ENCODE measurements around the gene OR1F1. TPM values are rescaled to one million over a fixed set of nuclear protein-coding genes. Genes with fewer than 3 reads are reported as not detected.
A peak's percentile ranks its signal among the peaks of the same experiment; 100 is the strongest.

The OR1F1 gene
- total RNA-seq, 1 donor: not detected

- Histone ChIP-seq H3K9me3 (ENCODE audit: low read depth, low read length) (peaks cover 10% of the 10 kb centered on the region), H3K4me1 (ENCODE audit: insufficient read depth, low read length) (peaks cover 15% of the 10 kb centered on the region), H3K4me3 (ENCODE audit: low read length) (peak overlapping the region; percentile 66), H3K27me3 (ENCODE audit: insufficient read depth, low read length) (no peaks in the 10 kb centered on the region)
These were observed 46.5 kb downstream of the OR1F1 start for GRCh38 chr16:3234543-3234856.

- Histone ChIP-seq H3K4me1 (ENCODE audit: insufficient read depth, low read length) (peaks cover 15% of the 10 kb centered on the region), H3K4me3 (ENCODE audit: low read length) (peak within 1 kb of the TSS; percentile 66), H3K27me3 (ENCODE audit: insufficient read depth, low read length) (no peaks in the 10 kb centered on the region), H3K9me3 (ENCODE audit: low read depth, low read length) (peaks cover 10% of the 10 kb centered on the region)
These were observed 47.0 kb downstream of the OR1F1 start, which contains the start of gene ZNF200 for GRCh38 chr16:3234857-3235561. ZNF200 (minus strand) TSS chr16:3235158; CDS start chr16:3233755, 1,403 bp downstream.

DNA sequence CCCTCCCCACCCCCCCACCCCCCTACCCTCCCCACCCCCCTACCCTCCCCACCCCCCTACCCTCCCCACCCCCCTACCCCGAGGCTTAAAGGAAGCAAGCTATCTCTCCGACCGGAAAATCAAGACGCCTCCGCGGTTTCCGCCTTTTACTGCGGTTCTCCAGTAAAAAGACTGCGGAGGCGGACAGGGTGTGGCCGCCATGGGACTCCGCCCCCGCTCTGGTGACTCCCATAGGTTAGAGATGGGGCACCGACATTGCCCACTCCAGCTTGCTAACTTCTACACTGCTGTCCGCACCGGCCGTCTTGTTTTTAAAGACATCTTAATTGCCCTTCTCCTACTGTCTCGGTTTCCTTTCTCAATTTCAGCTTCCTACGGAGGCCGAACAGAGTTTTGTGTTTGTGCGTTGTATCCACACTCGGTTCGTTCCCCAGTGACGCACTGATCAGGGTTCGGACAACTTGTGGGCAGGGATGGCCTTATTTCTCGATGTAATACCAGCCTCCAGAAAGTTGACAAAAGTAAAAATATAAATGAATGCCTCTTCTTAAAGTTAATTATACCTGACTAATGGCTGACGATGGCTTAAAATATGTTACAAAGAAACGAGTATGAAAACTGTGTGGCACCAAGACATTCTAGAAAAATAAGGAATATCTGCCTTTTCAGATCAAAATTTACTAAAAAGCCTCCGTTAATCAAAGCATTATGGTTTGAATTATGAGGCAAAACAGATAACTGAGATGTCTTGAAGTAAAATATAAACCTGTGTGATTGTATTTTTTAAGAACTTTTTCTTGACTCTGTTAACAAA is 48.1 kb downstream of the OR1F1 start:
- Histone ChIP-seq H3K4me1 (ENCODE audit: insufficient read depth, low read length) (peaks cover 15% of the 10 kb centered on the region), H3K9me3 (ENCODE audit: low read depth, low read length) (peaks cover 2% of the 10 kb centered on the region), H3K4me3 (ENCODE audit: low read length) (no peak overlapping the region), H3K27me3 (ENCODE audit: insufficient read depth, low read length) (no peaks in the 10 kb centered on the region)

- H3K9me3 ChIP-seq (ENCODE audit: low read depth, low read length): no peaks in the 10 kb centered on the region
- no peaks in the 10 kb centered on the region for H3K27me3 ChIP-seq (ENCODE audit: insufficient read depth, low read length)
These were observed 53.8 kb downstream of the OR1F1 start for GRCh38 chr16:3241761-3242160.

GRCh38 chr16:3242709-3243108 is 54.7 kb downstream of the OR1F1 start:
- Histone ChIP-seq H3K4me1 (ENCODE audit: insufficient read depth, low read length) (peaks cover 19% of the 10 kb centered on the region), H3K9me3 (ENCODE audit: low read depth, low read length) (no peaks in the 10 kb centered on the region), H3K4me3 (ENCODE audit: low read length) (no peak overlapping the region), H3K27me3 (ENCODE audit: insufficient read depth, low read length) (no peaks in the 10 kb centered on the region)

More at GRCh38 chr16:3241761-3242160, 53.8 kb downstream of the OR1F1 start:
- H3K4me3 ChIP-seq (ENCODE audit: low read length): no peak overlapping the region
- peaks cover 19% of the 10 kb centered on the region for H3K4me1 ChIP-seq (ENCODE audit: insufficient read depth, low read length)

DNA sequence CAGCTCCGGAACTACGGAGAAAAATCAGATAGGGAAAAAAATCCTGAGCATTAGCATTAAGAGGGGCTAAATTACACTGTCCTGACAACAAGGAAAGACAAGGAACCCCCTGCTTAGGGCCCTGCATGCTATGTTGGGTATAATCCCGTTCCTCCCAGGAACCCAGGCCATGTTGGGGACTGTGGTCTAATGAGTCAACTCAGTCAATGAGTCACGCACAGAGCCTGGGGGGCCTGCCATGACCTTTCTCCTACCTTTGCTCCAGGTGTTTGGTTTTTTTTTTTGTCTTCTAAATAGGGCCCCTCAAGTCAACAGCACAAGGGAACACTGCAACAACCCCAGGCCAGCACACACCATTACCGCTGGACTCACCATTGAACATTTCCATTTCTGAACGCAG is 55.9 kb downstream of the OR1F1 start:
- Histone ChIP-seq H3K4me3 (ENCODE audit: low read length) (no peak overlapping the region), H3K4me1 (ENCODE audit: insufficient read depth, low read length) (peaks cover 19% of the 10 kb centered on the region), H3K27me3 (ENCODE audit: insufficient read depth, low read length) (no peaks in the 10 kb centered on the region), H3K9me3 (ENCODE audit: low read depth, low read length) (no peaks in the 10 kb centered on the region)

GRCh38 chr16:3246002-3246401 is 58.0 kb downstream of the OR1F1 start:
- peaks cover 20% of the 10 kb centered on the region for H3K4me1 ChIP-seq (ENCODE audit: insufficient read depth, low read length)
- no peaks in the 10 kb centered on the region for H3K27me3 ChIP-seq (ENCODE audit: insufficient read depth, low read length)
- H3K9me3 ChIP-seq (ENCODE audit: low read depth, low read length): no peaks in the 10 kb centered on the region
- H3K4me3 ChIP-seq (ENCODE audit: low read length): no peak overlapping the region

GRCh38 chr16:3246876-3247275 is 58.9 kb downstream of the OR1F1 start:
- H3K4me1 ChIP-seq (ENCODE audit: insufficient read depth, low read length): peaks cover 29% of the 10 kb centered on the region
- H3K4me3 ChIP-seq (ENCODE audit: low read length): no peak overlapping the region
- no peaks in the 10 kb centered on the region for H3K27me3 ChIP-seq (ENCODE audit: insufficient read depth, low read length)
- H3K9me3 ChIP-seq (ENCODE audit: low read depth, low read length): no peaks in the 10 kb centered on the region

- Histone ChIP-seq H3K9me3 (ENCODE audit: low read depth, low read length) (no peaks in the 10 kb centered on the region), H3K4me3 (ENCODE audit: low read length) (no peak overlapping the region), H3K27me3 (ENCODE audit: insufficient read depth, low read length) (no peaks in the 10 kb centered on the region), H3K4me1 (ENCODE audit: insufficient read depth, low read length) (peaks cover 37% of the 10 kb centered on the region)
These were observed 60.6 kb downstream of the OR1F1 start for GRCh38 chr16:3248596-3248995.

- H3K9me3 ChIP-seq (ENCODE audit: low read depth, low read length): no peaks in the 10 kb centered on the region
- H3K4me3 ChIP-seq (ENCODE audit: low read length): no peak overlapping the region
- H3K27me3 ChIP-seq (ENCODE audit: insufficient read depth, low read length): no peaks in the 10 kb centered on the region
These were observed 61.0 kb downstream of the OR1F1 start for GRCh38 chr16:3249020-3249419.

DNA sequence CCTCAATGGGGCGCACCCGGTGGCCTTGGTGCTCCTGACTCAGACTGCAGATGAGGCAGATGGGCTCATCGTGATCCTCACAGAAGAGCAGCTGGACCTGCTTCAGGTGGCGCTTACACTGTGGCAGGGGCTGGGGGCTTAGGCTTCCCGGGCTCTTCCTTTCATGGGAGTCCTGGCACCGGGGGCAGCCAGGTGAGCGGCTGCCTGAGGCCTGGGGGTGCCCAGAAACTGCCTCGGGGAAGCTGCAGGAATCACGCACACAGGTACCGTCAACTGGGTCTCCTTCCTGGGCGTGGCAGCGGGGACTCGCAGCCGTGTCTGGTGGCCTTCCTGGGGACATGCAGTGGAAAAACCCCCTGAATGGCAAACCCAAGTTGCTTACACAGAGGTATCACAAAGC is 61.4 kb downstream of the OR1F1 start:
- no peaks in the 10 kb centered on the region for H3K9me3 ChIP-seq (ENCODE audit: low read depth, low read length)
- H3K4me1 ChIP-seq (ENCODE audit: insufficient read depth, low read length): peaks cover 37% of the 10 kb centered on the region
- H3K27me3 ChIP-seq (ENCODE audit: insufficient read depth, low read length): no peaks in the 10 kb centered on the region
- no peak overlapping the region for H3K4me3 ChIP-seq (ENCODE audit: low read length)

More at GRCh38 chr16:3249020-3249419, 61.0 kb downstream of the OR1F1 start:
- peaks cover 37% of the 10 kb centered on the region for H3K4me1 ChIP-seq (ENCODE audit: insufficient read depth, low read length)

- no peaks in the 10 kb centered on the region for H3K27me3 ChIP-seq (ENCODE audit: insufficient read depth, low read length)
- H3K9me3 ChIP-seq (ENCODE audit: low read depth, low read length): no peaks in the 10 kb centered on the region
- H3K4me3 ChIP-seq (ENCODE audit: low read length): no peak overlapping the region
- peaks cover 56% of the 10 kb centered on the region for H3K4me1 ChIP-seq (ENCODE audit: insufficient read depth, low read length)
These were observed 65.0 kb downstream of the OR1F1 start for GRCh38 chr16:3252967-3253366.

- Histone ChIP-seq H3K9me3 (ENCODE audit: low read depth, low read length) (no peaks in the 10 kb centered on the region), H3K4me1 (ENCODE audit: insufficient read depth, low read length) (peaks cover 70% of the 10 kb centered on the region), H3K4me3 (ENCODE audit: low read length) (peak overlapping the region; percentile 57), H3K27me3 (ENCODE audit: insufficient read depth, low read length) (no peaks in the 10 kb centered on the region)
These were observed 66.3 kb downstream of the OR1F1 start for GRCh38 chr16:3254309-3254708.
